ENCODE results near the gene NPC1L1.

NPC1L1 gene

DNA sequence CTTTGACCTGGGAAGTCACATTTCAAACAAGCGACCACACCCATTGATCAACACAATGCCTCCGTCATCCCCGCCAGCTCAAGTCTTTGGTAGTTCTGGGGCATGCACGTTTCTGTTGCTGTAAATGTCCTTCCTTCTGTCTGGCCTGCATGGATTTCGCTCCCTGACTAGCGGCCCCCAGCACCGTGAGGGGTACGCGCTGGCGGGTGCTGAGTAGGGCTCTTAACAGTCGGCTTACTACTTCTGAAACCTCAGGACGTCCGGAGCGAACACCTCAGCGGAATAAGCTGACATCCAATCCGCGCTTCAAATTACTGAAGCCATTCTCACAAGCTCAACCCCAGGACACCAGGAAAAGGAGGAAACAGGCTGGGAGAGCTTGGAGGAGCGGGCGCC, 51.2 kb downstream of the NPC1L1 start:
- peaks cover 37% of the 10 kb centered on the region for H3K4me1 Mint-ChIP-seq (ENCODE audit: low read depth)
- no peak for DNase-seq (ENCODE audit: low spot score)

DNA sequence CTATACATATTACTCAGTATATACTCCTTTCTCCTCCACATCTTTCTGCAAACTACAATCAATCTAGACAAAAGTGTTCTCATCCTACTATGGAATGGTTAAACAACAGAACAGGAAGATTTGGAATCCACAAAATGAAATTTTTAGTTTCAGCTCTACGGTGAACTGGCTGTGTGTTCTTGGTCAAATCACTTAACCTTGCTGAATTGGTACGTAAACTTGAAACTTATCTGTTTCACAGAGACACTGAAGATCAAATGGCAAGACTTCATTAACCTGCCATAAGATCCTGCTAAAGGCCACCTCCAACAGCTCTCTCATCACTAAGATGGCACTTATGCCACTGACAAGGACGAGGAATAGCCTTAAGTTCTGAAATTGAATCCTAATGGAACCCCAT, 52.2 kb downstream of the NPC1L1 start:
- Mint-ChIP-seq H3K9me3 (peaks cover 1% of the 10 kb centered on the region), H3K4me1 (ENCODE audit: low read depth) (peaks cover 40% of the 10 kb centered on the region), H3K27me3 (ENCODE audit: low read depth) (no peaks in the 10 kb centered on the region), H3K27ac (peak overlapping the region; percentile 18), H3K36me3 (ENCODE audit: low read depth) (peaks cover 34% of the 10 kb centered on the region), H3K4me3 (peak overlapping the region; percentile 88)
- no peak for DNase-seq (ENCODE audit: low spot score)

More for the DNA sequence above, 51.2 kb downstream of the NPC1L1 start:
- H3K4me3 Mint-ChIP-seq, result peak overlapping the region; percentile 88
- H3K27me3 Mint-ChIP-seq (ENCODE audit: low read depth), result no peaks in the 10 kb centered on the region
- no peaks in the 10 kb centered on the region for H3K9me3 Mint-ChIP-seq
- peaks cover 25% of the 10 kb centered on the region for H3K36me3 Mint-ChIP-seq (ENCODE audit: low read depth)
- H3K27ac Mint-ChIP-seq, result peak overlapping the region; percentile 94

DNA sequence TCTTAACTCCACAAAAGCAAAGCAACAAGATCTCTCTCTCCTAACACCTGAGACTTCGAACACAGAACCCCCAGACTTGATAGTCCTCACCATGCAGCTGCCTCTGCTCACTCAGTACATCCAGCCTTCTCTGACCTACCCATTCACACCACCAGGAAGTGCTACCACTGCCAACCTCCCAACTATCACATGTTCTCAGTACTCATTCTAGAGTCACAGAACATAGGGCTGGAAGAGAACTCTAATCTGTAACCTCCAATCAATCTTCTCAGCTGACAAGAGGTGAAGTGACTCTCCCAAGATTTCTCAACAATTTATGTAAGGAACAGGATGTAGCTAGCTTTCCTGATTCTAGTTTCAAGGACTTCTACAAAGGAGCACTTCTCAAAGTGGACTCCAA, 54.4 kb downstream of the NPC1L1 start:
- peaks cover 46% of the 10 kb centered on the region for H3K4me1 Mint-ChIP-seq (ENCODE audit: low read depth)
- peak overlapping the region; percentile 37 for H3K4me3 Mint-ChIP-seq
- no peak for DNase-seq (ENCODE audit: low spot score)
- H3K9me3 Mint-ChIP-seq, result peaks cover 19% of the 10 kb centered on the region
- peaks cover 55% of the 10 kb centered on the region for H3K36me3 Mint-ChIP-seq (ENCODE audit: low read depth)
- H3K27ac Mint-ChIP-seq, result peak overlapping the region; percentile 38
- H3K27me3 Mint-ChIP-seq (ENCODE audit: low read depth), result no peaks in the 10 kb centered on the region

DNA sequence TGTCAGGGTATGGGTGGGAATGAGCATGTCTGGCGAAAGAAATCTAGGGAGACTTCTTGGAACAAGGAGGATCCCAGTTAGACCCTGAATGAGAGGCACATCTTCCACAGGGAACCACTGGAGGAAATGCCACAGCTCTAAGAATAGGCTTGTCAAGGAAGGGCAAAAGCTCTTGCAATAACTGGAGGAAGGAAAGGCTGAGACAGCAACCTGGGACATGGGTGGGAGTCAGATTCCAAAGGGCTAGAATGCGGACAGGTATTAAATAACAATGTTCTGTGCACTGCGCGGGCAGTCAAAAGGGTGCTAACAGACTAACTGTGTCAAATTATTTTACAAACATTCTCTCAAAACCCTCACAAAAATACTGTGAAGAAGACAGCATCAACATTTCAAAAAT, 55.1 kb downstream of the NPC1L1 start:
- DNase-seq (ENCODE audit: low spot score), result no peak
- H3K4me1 Mint-ChIP-seq (ENCODE audit: low read depth), result peaks cover 43% of the 10 kb centered on the region
- no peak overlapping the region for H3K27ac Mint-ChIP-seq
- no peak overlapping the region for H3K4me3 Mint-ChIP-seq
- H3K36me3 Mint-ChIP-seq (ENCODE audit: low read depth), result peaks cover 59% of the 10 kb centered on the region
- H3K27me3 Mint-ChIP-seq (ENCODE audit: low read depth), result no peaks in the 10 kb centered on the region
- H3K9me3 Mint-ChIP-seq, result peaks cover 19% of the 10 kb centered on the region

DNA sequence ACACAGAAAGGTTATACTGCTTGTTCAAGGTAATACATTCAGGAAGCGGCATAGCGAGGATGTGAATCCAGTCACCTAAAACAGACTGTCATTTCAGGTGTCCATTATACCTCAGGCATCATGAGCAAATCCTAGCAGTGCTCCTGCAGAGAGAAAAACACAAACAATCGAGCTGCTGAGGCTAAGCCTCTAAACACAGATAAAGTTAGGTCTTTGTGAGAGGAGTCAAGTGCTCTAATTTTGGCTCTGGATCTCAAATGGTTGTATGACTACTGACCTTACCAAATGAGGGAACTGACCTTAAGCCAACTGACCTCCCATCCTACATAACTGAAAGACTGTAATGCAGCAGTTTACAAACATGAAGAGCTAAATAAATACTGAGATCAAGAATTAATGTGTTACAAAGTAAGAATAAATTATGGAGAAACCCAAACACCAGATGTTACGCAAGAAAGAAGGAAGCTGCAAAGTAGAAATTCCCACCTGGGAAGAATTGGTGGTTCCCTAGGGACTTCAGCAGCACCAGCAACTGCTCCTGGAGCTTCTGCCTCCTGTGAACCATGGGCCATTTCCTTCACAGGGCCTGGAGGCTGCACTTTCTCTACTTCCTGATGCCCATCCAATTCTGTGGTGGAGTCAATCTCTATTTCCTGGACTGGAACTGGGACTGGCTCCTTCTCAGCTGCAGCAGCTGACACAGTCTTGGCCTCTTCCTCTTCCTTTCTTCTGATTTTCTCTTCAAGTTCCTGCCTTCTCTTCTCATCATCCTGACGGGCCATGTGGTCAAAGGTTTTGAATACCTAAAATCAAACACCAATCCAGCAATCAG, 56.4 kb downstream of the NPC1L1 start:
- H3K9me3 Mint-ChIP-seq, result peaks cover 19% of the 10 kb centered on the region
- no peak overlapping the region for H3K4me3 Mint-ChIP-seq
- DNase-seq (ENCODE audit: low spot score), result no peak
- no peak overlapping the region for H3K27ac Mint-ChIP-seq
- H3K4me1 Mint-ChIP-seq (ENCODE audit: low read depth), result peaks cover 42% of the 10 kb centered on the region
- no peaks in the 10 kb centered on the region for H3K27me3 Mint-ChIP-seq (ENCODE audit: low read depth)
- H3K36me3 Mint-ChIP-seq (ENCODE audit: low read depth), result peaks cover 66% of the 10 kb centered on the region

DNA sequence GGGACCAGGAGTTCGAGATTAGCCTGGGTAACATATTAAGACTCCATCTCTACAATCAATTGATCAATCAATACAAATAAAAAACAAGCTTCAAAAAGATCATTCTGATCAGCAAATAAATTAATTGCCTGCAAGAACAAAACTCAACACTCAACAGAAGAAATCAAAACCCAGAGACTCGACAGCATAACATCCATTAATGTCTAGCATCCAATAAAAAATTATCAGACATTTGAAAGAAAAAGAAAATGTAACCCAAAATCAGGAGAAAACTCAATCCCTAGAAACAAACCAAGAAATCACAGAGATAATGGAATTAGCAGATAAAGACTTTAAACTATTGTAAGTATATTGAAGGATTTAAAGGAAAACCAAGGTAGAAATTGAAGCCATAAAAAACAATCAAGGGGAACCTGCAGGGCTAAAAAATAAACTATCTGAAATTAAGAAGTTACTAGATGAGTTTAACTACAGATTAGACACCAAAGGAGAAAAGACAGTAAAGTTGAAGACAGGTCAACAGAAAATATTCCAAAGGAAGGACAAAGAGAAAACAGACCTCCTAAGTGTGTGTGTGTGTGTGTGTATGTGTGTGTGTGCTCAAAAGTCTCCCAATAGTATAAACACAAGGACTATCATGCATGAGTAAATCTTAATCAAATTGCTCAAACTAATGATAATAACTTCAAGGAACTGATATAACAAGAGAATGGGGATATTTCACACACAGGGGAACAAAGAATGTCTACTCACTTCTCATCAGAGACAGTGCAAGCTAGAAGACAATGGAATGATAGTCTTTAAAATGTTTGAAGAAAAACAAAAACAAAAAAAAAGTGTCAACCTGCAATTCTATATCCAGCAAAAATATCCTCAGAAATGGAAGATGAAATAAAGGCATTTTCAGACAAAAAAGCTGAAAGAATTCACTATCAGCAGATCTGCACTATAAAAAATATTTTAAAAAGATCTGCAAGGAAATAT, 58.3 kb downstream of the NPC1L1 start:
- Mint-ChIP-seq H3K9me3 (peaks cover 22% of the 10 kb centered on the region), H3K4me1 (ENCODE audit: low read depth) (peaks cover 32% of the 10 kb centered on the region), H3K27ac (no peak overlapping the region), H3K27me3 (ENCODE audit: low read depth) (no peaks in the 10 kb centered on the region), H3K36me3 (ENCODE audit: low read depth) (peaks cover 71% of the 10 kb centered on the region), H3K4me3 (no peak overlapping the region)
- no peak for DNase-seq (ENCODE audit: low spot score)

DNA sequence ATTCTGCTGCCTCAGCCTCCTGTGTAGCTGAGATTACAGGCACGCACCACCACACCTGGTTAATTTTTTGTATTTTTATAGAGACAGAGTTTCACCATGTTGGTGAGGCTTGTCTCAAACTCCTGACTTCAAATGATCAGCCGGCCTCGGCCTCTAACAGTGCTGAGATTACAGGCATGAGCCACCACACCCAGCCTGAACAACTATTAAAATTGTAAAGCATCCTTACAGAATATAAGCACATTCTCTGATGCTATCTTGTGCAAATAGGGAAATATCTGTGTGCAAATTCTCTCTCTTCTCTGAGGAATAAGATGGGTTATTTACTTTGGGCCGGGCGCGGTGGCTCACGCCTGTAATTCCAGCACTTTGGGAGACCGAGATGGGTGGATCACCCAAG, 63.2 kb downstream of the NPC1L1 start:
- Mint-ChIP-seq H3K9me3 (peaks cover 11% of the 10 kb centered on the region), H3K27ac (no peak overlapping the region)
- no peak for DNase-seq (ENCODE audit: low spot score)

DNA sequence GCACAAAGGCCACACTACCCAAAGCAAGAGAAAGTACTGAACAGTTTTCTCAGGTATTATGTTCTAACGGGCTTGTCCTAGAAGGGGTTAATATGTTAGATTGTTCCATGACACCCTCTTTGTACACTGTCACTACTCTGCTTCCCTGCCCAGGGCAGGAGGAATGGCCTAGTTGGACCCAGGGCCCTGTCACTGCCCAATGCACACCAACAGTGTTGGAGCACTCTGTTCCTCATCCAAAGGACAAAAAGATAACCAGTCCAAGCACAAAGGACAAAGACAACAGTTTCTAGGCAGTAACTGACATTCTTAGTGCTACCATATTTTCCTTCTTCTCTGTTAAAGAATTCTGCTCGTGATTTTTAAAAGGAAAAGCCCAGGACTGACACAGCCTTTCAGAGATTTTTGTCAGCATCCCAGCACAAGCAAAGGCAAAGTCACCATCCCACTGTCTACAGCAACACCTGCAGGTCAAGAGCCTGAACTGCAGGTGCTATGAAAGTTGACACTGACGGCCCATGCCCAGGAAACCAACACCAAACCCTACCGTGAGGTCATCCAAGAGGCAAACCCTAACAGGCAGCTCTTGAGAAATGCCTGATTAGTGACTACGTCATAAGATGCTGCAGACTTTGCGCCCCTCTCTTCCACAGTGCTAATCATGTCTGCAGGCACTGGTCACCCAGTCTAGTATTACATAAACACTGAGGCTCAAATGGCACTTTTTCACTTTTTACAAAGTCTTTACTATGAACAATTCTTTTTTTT, 63.9 kb downstream of the NPC1L1 start:
- peaks cover 50% of the 10 kb centered on the region for H3K36me3 Mint-ChIP-seq (ENCODE audit: low read depth)
- H3K27ac Mint-ChIP-seq, result no peak overlapping the region

More for the DNA sequence above, 63.2 kb downstream of the NPC1L1 start:
- H3K4me1 Mint-ChIP-seq (ENCODE audit: low read depth), result peaks cover 14% of the 10 kb centered on the region
- H3K4me3 Mint-ChIP-seq, result no peak overlapping the region
- H3K36me3 Mint-ChIP-seq (ENCODE audit: low read depth), result peaks cover 57% of the 10 kb centered on the region
- H3K27me3 Mint-ChIP-seq (ENCODE audit: low read depth), result no peaks in the 10 kb centered on the region

DNA sequence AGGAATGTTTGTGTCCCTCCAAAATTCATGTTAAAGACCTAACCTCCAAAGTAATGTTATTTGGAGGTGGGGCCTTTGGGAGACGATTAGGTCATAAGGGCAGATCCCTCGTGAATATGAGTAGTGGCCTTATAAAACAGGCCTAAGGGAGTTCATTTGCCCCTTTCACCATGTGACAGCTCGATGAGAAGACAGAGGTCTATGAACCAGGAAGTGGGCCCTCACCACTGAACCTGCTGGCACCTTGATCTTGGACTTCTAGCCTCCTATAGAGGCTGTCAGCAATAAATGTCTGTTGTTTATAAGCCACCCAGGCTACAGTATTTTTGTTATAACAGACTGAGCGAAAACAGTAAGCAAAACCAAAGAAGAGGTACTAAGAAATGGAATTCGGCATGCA, 64.8 kb downstream of the NPC1L1 start:
- H3K4me3 Mint-ChIP-seq, result no peak overlapping the region
- peaks cover 10% of the 10 kb centered on the region for H3K4me1 Mint-ChIP-seq (ENCODE audit: low read depth)
- DNase-seq (ENCODE audit: low spot score), result no peak
- no peaks in the 10 kb centered on the region for H3K27me3 Mint-ChIP-seq (ENCODE audit: low read depth)
- H3K9me3 Mint-ChIP-seq, result peaks cover 4% of the 10 kb centered on the region
- H3K36me3 Mint-ChIP-seq (ENCODE audit: low read depth), result peaks cover 53% of the 10 kb centered on the region
- no peak overlapping the region for H3K27ac Mint-ChIP-seq

More for the DNA sequence above, 63.9 kb downstream of the NPC1L1 start:
- peaks cover 4% of the 10 kb centered on the region for H3K9me3 Mint-ChIP-seq
- DNase-seq (ENCODE audit: low spot score), result peak; percentile 45
- H3K27me3 Mint-ChIP-seq (ENCODE audit: low read depth), result no peaks in the 10 kb centered on the region
- no peak overlapping the region for H3K4me3 Mint-ChIP-seq
- H3K4me1 Mint-ChIP-seq (ENCODE audit: low read depth), result peaks cover 10% of the 10 kb centered on the region

DNA sequence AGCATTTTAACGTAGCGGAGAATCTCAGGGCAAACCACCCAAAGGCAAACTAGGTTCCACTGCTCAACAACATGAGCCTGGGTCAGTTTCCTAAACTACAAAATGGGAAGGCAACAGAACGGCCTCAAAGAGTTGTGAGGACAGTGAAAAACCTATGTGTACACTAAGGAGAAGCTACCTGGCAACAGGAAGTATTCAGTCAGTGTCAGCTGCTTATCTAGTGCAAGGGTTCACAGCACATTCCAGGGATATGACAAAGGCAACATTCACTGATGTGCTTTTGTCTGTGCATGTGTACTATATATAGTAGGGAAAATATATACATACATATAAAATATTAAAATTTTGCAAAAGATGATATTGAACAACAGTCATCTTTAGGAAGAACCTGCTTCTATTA, 67.8 kb downstream of the NPC1L1 start:
- no peaks in the 10 kb centered on the region for H3K27me3 Mint-ChIP-seq (ENCODE audit: low read depth)
- DNase-seq (ENCODE audit: low spot score), result no peak
- no peak overlapping the region for H3K4me3 Mint-ChIP-seq
- peaks cover 12% of the 10 kb centered on the region for H3K4me1 Mint-ChIP-seq (ENCODE audit: low read depth)
- H3K9me3 Mint-ChIP-seq, result no peaks in the 10 kb centered on the region
- peaks cover 41% of the 10 kb centered on the region for H3K36me3 Mint-ChIP-seq (ENCODE audit: low read depth)
- H3K27ac Mint-ChIP-seq, result no peak overlapping the region

DNA sequence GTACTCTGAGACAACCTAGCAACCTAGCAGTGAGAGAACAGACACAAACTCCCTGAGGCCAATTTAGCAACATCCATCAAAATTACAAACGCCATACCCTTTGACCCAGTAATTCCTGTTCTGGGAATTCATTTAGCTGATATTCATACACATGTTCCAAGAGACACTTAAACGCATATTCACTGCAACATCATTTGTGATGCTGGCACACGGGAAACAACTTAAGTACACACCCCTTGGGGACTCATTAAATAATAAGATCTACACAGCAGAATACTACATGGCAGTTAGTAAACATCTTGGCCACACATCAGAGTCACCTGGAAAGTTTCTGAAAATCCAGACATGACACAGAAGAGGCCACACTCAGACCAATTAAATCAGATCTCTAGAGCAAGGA, 68.3 kb downstream of the NPC1L1 start:
- H3K27ac Mint-ChIP-seq, result no peak overlapping the region
- H3K4me3 Mint-ChIP-seq, result no peak overlapping the region
- no peak for DNase-seq (ENCODE audit: low spot score)
- H3K27me3 Mint-ChIP-seq (ENCODE audit: low read depth), result no peaks in the 10 kb centered on the region
- peaks cover 12% of the 10 kb centered on the region for H3K4me1 Mint-ChIP-seq (ENCODE audit: low read depth)
- no peaks in the 10 kb centered on the region for H3K9me3 Mint-ChIP-seq
- peaks cover 43% of the 10 kb centered on the region for H3K36me3 Mint-ChIP-seq (ENCODE audit: low read depth)

DNA sequence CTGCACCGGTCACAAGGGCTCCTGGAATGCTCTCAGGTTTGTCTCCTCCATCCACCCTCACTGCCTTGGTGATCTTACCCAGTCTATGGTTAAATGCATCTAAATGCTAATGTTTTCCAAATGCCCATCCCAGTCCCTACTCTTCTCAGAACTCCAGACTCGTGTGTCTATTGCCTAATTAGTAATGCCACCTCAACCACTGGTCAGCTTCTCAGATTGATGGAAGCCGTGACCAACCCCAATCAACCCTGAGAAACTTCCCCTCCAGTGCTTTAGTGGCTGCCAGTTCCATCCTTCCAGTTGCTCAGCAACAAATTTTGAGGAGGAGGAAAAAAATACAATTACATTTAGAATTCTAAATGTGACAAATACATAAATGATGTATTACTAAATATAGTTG, 69.3 kb downstream of the NPC1L1 start:
- Mint-ChIP-seq H3K9me3 (no peaks in the 10 kb centered on the region), H3K4me1 (ENCODE audit: low read depth) (peaks cover 14% of the 10 kb centered on the region), H3K27me3 (ENCODE audit: low read depth) (no peaks in the 10 kb centered on the region), H3K27ac (no peak overlapping the region), H3K36me3 (ENCODE audit: low read depth) (peaks cover 46% of the 10 kb centered on the region), H3K4me3 (no peak overlapping the region)
- DNase-seq (ENCODE audit: low spot score), result no peak

DNA sequence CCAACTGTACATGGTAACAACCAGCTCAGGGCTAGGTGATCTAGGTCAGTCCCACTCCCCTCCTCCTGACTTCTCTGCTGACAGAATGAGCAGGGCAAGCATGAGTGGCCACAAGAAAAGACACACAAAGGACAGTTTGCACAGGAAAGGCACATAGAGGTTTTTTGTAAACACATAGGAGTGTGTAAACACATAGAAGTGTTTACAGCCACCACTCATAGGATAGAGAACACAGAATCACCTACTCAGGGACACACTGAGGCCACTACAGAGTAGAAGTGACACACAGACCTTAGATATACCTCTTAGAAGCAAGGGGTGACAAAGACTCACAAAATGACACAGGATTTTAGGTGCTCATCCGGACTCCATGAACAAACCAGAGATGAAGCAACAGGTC, 69.7 kb downstream of the NPC1L1 start:
- DNase-seq (ENCODE audit: low spot score), result no peak
- H3K27ac Mint-ChIP-seq, result no peak overlapping the region
- no peak overlapping the region for H3K4me3 Mint-ChIP-seq
- H3K27me3 Mint-ChIP-seq (ENCODE audit: low read depth), result no peaks in the 10 kb centered on the region
- peaks cover 15% of the 10 kb centered on the region for H3K4me1 Mint-ChIP-seq (ENCODE audit: low read depth)
- H3K9me3 Mint-ChIP-seq, result no peaks in the 10 kb centered on the region
- H3K36me3 Mint-ChIP-seq (ENCODE audit: low read depth), result peaks cover 43% of the 10 kb centered on the region

Data from T-helper 2 cell treated with Interferon-gamma antibody and Interleukin-4, amounts not matched to agents 5 μg/mL and 100 μg/mL, for 36 hours (primary cell).